G401 (cell line): Measurements from ENCODE around the gene MESD. TPM values are rescaled to one million over a fixed set of nuclear protein-coding genes. Genes with fewer than 3 reads are reported as not detected.

Experiments
- DNase-seq: peaks from one replicate; pipeline ENCODE4 v3.0.0-alpha.2; 2015; ENCODE audit warnings: low spot score
- in situ Hi-C: cut with HindIII; loops from 2 replicates; pipeline ENCODE4 v1.10.0; 2016; ENCODE audit warnings: low sequenced_read_pairs, mixed read lengths
- total RNA-seq: library from RNA; depleted of rRNA; stranded (reverse); fragments of >200 nt; shearing (Covaris generic); gene quantifications from 2 replicates; pipeline ENCODE4 v1.2.3, GENCODE V29; 2014

MESD gene
- total RNA-seq, 1 experiment from 2014 or later: 25.1 TPM

DNA sequence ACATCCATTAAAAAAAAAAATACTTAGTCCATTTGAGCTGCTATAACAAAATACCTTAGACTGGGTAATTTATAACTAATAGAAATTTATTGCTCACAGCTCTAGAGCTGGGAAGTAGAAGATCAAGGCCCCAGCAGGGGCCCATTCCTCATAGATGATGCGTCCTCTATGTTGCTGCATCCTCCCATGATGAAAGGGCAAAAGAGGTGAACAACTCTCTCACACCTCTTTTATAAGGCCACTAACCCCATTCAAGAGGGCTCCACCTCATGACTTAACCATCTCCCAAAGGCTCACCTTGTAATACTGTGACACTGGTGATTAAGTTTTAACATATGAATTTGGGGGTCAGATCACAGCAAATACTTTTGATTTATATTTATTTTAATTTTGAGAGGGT lies 8.1 kb upstream of the MESD start:
- no peak for DNase-seq
- in situ Hi-C loops: no loop called here

DNA sequence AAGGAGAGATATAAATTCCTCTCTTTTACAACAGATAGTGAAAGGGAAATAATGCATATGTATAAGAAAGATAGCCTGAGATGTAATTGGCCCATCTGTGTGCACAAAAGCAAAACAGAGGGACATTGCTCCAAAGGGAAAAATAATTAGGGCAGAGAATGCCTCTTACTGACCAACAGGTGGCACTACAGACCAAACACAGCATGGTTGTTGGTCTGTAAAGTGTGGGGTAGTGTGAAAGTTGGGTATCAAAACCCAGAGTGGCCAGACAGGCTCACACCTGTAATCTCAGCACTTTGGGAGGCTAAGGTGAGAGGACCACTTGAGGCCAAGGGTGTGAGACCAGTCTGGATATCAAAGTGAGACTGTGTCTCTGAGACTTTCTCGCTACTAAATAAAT lies 6.6 kb upstream of the MESD start:
- peak; percentile 24 for DNase-seq
- in situ Hi-C loops: no loop called here

DNA sequence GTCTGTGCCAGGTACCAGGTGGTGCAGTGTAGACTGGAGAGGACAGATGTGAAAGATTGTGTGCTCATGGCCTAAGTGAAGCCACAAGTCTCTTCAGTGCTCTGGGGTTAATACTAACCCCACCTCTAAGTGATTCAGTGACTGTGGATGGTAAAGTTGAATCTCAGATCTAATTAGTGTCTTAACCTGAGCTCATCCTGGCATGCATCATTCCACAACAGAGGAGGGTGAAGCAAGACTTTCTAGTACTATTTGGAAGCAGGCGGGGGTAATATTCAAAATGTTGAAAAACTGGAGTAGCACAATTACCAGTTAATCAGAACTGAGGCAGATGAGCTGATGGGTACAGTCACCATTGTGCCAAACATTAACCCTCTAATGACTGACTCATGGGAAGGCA lies 2.8 kb upstream of the MESD start:
- DNase-seq: no peak
- in situ Hi-C loops: no loop called here

DNA sequence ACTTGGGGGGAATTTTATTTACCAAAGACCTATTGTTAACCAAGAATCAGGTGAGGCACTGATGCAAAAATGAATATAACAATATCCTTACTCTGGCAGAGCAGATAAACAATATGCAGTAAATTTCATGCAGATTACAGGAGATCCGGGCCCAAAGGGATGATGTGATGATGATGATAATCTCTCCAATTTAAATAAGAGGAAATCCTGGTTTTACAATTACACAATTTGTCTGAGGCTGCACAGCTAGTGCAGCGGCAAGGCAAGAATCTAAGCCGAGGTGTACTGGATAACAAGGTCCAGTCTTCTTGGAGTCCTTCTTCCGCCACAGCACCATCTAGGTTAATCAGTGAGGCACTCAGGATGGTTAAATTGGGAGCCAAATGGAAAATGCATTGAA lies 2.4 kb upstream of the MESD start:
- in situ Hi-C loops: no loop called here
- no peak for DNase-seq

DNA sequence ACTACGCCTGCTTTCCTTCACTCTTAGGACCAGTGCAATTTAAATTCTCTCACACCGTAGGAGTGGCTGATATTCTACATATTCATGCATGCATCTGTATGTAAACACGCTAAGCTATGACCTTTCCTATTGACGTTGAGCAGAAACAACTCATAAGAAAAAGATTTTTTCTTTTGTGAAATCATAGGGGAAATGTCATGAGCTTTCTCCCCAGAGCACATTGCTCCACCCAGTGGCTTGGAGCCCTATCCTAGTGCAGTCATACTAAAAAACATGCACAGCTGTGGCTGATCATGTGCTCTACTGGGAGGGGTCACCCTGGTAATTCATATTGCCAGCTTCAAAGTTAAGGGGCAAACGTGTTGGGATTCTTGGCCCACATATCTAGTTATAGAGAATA lies 1.8 kb upstream of the MESD start:
- no peak for DNase-seq
- in situ Hi-C loops: no loop called here

DNA sequence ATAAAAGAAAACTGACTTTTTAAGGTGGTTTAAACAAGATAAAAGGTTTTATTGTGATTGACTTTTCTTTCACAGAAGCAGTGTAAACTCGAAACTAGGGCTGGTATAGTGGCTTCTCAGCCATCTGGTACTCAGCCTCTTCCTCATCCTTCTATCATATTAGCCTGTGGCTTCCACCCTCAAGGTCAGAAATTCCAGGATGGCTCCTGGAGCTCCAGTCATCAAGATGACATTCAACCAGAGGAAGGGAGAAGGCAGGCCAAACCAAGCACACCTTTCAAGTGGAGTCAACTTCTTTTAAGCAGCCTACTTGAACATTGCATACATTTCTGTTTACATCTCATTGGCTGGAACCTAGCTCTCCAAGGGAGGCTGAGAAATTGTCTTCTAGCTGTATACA lies 1.3 kb upstream of the MESD start:
- no peak for DNase-seq
- in situ Hi-C loops: no loop called here

DNA sequence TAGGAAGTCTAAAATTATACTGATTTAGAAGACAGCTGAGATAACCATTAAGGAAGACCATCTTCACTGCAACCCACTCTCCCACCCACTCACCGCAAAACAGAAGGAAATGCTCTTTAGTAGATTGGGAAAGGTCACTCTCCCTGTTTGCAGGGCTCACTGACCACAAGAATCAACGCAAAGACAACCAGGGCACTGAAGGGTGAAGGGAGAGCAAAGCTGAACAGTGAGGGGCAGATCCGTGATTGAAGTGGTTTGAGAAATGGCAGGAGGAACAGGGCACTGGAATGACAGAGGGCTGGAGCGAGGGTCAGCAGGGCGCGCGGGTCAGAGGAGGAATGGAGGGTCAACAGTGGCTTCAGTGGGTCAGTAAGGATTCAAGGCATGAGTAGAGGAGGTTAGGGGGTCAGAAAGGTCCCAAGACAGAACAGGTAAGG lies 520 bp downstream of the MESD start:
- in situ Hi-C loops: no loop called here
- DNase-seq: no peak

DNA sequence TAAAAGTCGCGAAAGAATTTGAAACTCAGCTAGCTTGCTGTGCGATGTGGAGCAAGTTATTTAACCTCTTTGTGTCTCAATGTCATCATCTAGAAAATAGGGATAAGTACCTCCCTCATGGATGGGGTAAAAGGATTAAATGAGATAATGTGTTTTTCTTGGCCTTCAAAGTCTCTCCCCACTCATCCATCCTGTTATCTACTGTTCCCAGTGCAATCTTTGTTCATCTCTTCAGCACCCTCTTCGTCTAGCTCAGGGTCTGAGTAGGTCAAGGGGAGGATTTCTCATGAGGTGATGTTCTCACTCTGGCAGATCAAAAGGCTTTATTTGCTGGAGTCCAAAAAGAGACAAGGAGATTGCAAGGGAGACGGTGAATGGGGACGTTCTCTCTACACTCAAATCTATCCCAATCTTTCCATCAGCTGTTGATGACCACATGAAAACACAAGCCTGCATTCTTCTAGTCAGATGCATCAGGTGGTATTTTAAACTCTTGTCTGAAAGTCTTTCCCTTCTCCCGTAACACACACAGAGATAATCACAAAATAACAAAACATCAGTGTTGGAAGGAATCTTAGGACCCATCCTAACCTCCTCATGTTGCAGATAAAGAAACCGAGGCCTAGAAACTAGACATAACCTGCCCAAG lies 1.3 kb downstream of the MESD start:
- no peak for DNase-seq
- in situ Hi-C loops: no loop called here

DNA sequence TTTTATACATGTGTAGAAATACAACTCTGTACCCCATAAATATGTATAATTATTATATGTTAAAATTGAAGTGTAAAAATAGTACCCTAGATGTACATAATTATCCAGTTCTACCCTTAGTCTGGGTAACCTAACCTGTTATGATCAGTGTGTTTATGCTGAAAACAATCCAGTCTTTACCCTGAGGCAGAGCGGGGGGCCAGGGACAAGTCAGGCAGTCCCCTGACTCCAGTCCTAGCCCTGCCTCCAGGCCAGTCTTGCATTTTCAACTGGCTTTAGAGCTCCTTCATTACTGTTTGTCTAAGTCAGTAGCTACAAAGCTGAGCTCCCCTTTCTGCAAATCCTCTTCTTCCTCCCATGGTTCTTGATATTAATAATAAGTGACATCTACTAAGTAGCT lies 3.1 kb downstream of the MESD start:
- in situ Hi-C loops: no loop called here
- no peak for DNase-seq

DNA sequence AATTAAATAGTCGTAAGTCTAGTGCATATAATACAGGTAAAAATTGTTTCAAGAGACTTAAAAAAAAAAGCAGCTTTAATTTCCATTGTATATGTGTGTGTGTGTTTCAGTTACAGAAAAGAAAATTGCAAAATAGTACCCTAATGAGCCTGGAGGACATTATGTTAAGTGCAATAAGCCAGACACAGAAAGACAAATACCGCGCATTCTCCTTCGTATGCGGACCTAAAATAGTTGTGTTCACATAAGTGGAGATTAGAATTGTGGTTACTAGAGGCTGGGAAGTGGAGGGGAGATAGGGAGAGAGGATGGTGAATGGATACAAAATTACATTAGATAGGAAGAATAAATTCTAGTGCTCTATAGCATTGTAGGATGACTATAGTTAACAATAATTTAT lies 3.6 kb downstream of the MESD start:
- no peak for DNase-seq
- in situ Hi-C loops: no loop called here

DNA sequence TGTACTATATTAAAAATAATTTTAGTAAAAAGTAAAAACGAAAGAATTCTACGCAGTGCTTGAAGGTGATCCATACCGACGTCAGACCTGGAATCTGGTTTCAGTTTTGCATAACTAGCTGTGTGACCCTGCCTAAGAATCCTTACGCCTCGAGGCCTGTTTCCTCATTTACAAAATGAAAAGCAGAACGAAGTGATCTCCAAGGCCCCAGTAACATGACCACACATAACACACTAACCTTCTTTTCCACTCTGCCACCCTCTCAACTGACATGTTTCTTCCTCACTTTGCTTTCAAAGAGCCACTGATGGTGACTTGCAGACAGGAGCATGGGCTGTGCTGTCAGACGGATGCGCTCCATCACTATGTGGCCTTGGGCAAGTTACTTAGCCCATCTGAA lies 4.8 kb downstream of the MESD start:
- in situ Hi-C loops: no loop called here

DNA sequence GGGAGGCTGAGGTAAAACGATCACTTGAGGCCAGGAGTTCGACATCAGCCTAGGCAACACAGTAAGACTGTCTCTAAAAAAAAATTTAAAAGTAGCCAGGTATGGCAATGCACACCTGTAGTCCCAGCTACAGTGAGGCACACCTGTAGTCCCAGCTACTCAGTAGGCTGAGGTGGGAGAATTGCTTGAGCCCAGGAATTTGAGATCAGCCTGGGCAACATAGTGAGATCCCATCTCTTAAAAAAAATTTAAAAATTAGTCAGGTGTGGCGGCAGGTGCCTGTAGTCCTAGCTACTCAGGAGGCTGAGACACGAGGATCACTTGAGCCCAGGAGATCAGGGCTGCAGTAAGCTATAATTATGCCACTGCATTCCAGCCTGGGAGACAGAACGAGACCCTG lies 6.8 kb downstream of the MESD start:
- DNase-seq: no peak
- in situ Hi-C loops: no loop called here

More for the DNA sequence above, 4.8 kb downstream of the MESD start:
- DNase-seq: no peak

DNA sequence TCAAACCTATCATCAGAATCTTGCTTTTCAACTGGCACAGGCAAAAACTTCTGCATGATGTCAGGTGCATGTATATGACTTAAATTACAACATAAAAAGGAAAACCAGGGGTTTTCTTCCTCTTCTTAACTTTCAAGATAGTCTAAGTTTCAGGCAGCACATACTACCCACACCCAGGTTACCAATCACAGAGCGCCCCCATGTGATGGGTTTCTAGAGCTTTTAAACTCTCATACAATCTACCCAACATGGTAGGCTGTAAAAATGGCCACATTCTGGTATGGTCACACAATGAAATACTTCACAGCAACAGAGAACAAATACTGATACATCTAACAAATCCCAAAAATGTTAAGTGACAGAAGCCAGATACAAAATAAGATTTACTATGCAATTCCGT lies 7.4 kb downstream of the MESD start:
- no peak for DNase-seq
- in situ Hi-C loops: no loop called here

DNA sequence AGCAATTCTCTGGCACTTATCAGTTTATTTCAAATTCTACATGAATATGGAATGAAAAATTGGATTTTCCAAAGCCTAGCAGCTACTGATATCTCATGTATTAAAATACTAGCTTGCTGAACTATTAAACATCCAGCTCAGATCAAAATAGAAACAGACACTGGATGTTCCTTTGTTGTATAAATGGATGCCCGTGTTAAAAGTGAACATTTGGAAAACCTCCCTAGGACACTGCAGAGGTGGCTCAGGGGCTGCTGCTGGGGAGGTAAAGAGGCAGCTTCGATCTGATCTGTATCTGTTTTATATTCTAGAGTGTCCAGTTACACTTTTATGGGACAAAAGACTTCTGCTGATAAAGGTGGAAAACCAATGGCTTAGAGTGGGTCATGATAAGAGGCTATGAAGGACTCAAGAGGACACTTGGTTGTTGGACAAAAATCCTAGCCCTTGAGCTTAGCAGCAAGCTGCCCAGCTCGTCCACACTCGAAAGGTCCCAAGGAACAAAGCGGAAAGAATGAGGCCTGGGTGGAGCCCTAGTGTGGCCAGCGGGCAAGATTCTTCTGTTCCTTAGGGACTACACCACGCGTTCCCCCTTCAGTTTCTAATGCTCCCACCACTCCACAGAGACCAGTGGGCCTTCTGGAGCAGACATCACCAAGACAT lies 9.9 kb downstream of the MESD start:
- in situ Hi-C loops: no loop called here
- no peak for DNase-seq

DNA sequence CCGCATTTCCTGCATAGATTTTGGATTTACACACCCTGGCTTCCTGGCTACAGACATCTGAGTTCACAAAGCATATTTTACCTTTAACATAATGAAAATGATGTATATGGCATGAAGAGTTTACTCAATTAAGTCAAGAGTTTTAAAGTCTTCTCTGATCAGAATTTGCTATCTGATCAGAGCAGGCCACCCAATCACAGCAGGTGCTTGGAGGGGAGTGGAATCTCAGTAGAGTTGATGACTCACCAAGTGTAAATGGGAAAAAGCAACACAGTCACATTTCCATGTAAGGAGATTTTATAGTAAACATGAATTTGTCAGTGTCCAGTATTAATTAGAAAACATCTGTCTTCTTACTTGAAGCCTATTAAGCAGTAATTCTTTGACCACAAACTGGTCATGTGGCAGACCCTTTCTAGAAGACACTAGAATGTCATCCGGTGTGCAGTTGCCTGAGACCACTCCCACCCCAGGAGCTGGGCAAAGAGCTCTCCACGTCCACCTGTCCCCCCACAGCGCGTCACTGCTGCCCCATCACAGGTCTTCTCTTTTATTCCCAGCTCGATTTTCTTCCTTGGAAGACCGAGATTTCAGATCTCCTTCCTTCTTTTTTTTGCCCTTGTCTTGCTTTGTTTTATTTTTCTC lies 10.8 kb downstream of the MESD start:
- DNase-seq: no peak
- in situ Hi-C loops: no loop called here

DNA sequence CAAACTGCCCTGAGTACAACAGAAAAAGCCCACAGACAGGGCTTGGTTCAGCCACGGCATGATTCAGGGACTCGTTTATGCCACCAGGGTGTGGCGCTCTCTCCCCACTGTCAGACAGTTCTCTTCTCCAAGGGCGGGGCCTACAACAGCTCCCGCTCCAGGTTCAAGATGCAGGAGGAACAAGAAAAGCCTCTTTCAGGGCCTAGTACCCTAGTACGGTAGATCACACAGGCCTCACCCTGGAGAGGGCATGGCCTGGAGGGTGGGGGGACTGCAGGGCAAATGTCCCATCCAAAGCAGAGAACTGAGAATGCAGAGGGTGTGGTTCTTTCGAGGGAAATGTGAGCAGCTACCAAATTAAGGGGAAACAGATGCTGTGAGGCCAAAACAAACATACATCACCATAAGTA lies 12.0 kb downstream of the MESD start:
- in situ Hi-C loops: no loop called here

DNA sequence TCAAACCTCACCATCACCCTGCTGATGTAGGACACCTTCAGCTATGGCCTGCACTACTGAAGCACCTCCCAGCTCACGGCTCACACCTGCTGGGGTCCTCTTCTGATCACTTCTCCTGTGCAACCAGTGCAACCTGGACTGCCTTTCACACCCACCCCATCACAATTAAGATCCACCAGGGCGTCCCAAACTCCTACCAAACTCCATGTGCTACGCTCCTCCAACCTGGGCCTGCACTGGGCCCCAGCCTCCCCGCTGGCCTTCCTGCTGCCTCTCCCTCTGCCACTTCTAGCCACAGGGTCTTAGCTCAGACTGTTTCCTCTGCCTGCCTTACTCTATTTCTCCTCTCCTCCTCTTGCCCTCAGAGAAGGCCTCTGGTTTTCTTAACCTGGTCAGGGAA lies 12.8 kb downstream of the MESD start:
- in situ Hi-C loops: no loop called here
- peak; percentile 34 for DNase-seq

More for the DNA sequence above, 12.0 kb downstream of the MESD start:
- peak; percentile 80 for DNase-seq

DNA sequence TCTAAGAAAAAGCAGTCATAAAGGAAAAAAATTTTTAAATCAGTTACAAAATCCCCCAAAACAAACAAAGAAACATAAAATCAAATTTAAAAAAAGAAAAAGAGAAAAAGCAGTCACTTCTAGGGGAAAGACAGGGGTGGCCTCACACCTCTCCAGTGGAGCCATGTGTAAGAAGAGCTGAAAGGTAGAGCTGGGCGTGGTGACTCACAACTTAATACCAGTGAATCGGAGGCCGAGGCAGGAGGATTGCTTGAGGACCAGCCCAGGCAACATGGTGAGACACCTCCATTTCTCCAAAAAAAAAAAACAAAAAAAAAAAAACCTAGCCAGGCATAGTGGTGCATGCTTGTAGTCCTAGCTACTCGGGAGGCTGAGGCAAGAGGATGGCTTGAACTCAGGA lies 14.7 kb downstream of the MESD start:
- no peak for DNase-seq
- in situ Hi-C loops: no loop called here

DNA sequence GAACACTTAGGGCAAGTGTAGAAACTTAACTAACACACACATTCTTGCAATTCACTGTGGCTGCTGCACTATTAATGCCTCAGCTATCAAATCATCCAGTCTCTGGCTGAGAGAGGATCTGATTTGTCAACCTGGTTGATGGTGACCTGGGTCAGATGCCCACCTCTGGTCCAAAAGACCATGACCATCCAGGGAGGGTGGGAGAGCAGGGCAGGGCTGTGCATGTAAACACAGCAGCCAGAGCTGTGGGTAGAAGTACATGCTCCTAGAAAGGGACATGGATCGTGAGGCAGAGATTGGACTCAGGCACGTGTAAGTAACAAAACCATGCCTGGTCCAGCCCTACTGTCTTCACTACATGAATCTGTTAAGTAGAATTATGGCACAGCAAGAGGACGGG lies 17.3 kb downstream of the MESD start:
- DNase-seq: no peak
- in situ Hi-C loops: no loop called here

DNA sequence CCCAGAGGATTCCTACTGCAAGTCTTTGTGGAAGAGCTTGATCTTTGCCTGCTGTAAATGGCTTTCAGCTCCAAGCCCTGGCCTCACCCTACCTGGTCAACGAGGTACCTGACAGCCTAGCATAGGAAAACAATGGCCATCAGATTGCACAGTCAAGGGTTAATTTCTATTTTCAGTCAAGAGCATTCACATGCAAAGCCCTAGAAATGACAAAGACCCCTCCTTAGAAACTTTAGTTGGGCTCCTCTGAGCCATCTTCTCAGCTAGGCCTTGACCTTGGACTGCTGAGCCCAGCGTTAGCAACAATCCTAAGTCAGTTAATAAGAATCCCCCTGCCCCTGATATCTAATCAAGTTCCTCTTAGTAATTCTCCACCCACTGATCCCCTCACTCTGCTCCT lies 18.5 kb downstream of the MESD start:
- in situ Hi-C loops: no loop called here
- no peak for DNase-seq

DNA sequence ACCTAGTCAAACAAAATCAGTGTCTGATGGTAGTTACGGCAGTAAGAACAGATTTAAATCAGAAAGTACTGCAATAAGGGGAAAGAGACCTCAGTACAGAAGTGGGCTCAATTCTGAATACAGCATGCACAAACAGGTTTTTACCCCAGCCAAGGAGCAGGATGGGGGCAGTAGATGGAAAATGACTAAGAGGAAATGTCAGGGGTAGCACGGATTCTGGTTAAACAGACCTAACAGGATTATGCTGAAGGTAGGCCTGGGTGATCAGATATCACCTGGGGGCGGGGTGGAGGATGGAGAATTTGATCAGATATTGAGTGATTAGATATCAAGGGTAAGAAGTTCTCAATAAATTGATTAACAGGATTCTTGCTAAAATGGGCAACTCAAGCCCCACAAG lies 19.0 kb downstream of the MESD start:
- DNase-seq: no peak
- in situ Hi-C loops: no loop called here
